HUES64 (cell line): ENCODE measurements around the gene THSD7A.

ENCODE experiments used
- H3K27ac ChIP-seq: 2 replicates; pipeline ENCODE4 v1.7.0; 2013; ENCODE audit warnings: low read depth, low read length, inconsistent platforms
- H3K27me3 ChIP-seq: 2 replicates; pipeline ENCODE4 v1.6.1; 2013; ENCODE audit warnings: mild to moderate bottlenecking, low read length; ENCODE audit not compliant: insufficient read depth
- H3K36me3 ChIP-seq: 2 replicates; pipeline ENCODE4 v1.6.1; 2013; ENCODE audit warnings: mild to moderate bottlenecking, low read length; ENCODE audit not compliant: insufficient read depth
- H3K4me1 ChIP-seq: 2 replicates; pipeline ENCODE4 v1.6.1; 2013; ENCODE audit warnings: mild to moderate bottlenecking, low read length, moderate library complexity; ENCODE audit not compliant: insufficient read depth
- H3K4me3 ChIP-seq: 2 replicates; pipeline ENCODE4 v1.5.1; 2013; ENCODE audit warnings: mild to moderate bottlenecking, low read length, moderate library complexity
- H3K9ac ChIP-seq: 2 replicates; pipeline ENCODE4 v1.6.1; 2013; ENCODE audit warnings: mild to moderate bottlenecking, low read depth, low read length
- H3K9me3 ChIP-seq: 2 replicates; pipeline ENCODE4 v1.6.1; 2013; ENCODE audit warnings: low read depth, low read length; ENCODE audit not compliant: insufficient read depth
- WGBS: fragments of 150-250, 120-280 bp; methylation state at CpG from one replicate; pipeline ENCODE4 v1.1.7; 2013; ENCODE audit warnings: missing lambda C conversion rate; 5-methylcytosine and 5-hydroxymethylcytosine counted together

THSD7A gene

GRCh38 chr7:11665357-11665756 lies 166.6 kb downstream of the THSD7A start:
- Histone ChIP-seq H3K9me3 (no peaks in the 10 kb centered on the region), H3K27ac (no peak overlapping the region), H3K4me1 (peaks cover 4% of the 10 kb centered on the region; the same call in 1 of the 2 replicates), H3K27me3 (no peaks in the 10 kb centered on the region), H3K4me3 (no peak overlapping the region), H3K36me3 (no peaks in the 10 kb centered on the region), H3K9ac (no peak overlapping the region)
- 89% methylated on average over 3 of the region's 3 CpGs for WGBS

DNA sequence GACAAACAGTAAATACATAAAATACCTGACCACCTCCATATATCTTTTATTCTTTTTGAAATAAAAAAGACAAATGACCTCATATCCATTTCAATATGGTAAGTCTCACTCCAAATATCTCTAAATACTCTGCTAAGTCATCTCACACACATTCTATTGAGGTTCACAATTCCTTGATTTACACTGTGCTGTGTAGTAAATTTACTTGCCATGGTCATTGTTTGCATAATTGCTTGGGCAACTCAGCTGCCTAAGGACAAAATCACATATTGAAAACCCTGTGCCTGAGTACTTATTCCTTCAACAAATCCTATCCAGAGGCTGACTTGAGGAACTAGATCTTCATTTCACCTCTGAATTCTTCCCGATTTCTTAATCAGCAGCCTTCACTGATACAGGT lies 176.4 kb downstream of the THSD7A start:
- H3K27me3 ChIP-seq, result no peaks in the 10 kb centered on the region

DNA sequence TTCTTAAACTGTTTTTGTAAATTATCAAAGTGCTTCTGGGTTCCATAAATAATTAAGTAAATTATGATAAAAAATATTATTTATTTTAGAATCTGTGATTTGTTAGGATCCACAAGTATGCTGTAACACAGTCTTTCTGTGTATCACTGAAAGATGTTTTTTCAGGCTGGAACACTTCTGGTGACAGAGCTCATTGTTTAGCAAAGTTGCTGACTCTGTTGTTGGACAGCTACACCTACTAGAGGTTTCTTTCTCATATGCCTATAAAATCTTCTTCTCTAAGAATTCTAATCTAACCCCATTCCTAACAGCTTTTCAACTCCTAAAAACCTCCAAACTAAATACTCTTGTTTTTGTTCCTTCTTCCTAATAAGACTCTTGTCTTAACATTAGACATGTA lies 176.8 kb downstream of the THSD7A start:
- H3K27me3 ChIP-seq, result no peaks in the 10 kb centered on the region
- no peak overlapping the region for H3K9ac ChIP-seq
- H3K27ac ChIP-seq, result no peak overlapping the region
- no peaks in the 10 kb centered on the region for H3K9me3 ChIP-seq
- H3K4me3 ChIP-seq, result no peak overlapping the region
- H3K4me1 ChIP-seq, result no peaks in the 10 kb centered on the region
- H3K36me3 ChIP-seq, result no peaks in the 10 kb centered on the region

More for the DNA sequence above, 176.4 kb downstream of the THSD7A start:
- Histone ChIP-seq H3K4me1 (no peaks in the 10 kb centered on the region), H3K4me3 (no peak overlapping the region), H3K36me3 (no peaks in the 10 kb centered on the region), H3K9ac (no peak overlapping the region), H3K27ac (no peak overlapping the region), H3K9me3 (no peaks in the 10 kb centered on the region)
- WGBS, result 92% methylated on average over 1 of the region's 1 CpG

DNA sequence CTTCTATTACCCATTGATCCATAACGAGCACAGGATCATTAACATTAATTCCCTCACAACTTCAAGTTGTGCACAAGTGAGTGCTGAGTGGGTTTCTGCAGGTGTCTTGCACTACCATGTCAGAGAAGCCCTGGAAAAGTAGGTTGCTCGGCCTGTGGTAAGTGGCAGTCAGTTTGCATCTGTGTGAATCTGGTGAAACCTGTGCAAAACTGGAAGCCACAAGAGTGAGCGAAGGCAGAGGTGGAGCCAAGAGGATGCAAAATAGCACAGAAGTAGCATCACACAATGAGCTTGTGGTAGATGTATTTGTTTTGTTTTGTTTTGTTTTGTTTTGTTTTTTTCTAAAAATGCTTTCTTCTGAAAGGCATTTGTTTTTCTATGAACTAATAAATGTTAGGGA lies 181.5 kb downstream of the THSD7A start:
- Histone ChIP-seq H3K36me3 (no peaks in the 10 kb centered on the region), H3K4me3 (no peak overlapping the region), H3K27me3 (no peaks in the 10 kb centered on the region), H3K4me1 (no peaks in the 10 kb centered on the region), H3K27ac (no peak overlapping the region), H3K9me3 (no peaks in the 10 kb centered on the region), H3K9ac (no peak overlapping the region)
- 94% methylated on average over 3 of the region's 3 CpGs for WGBS

DNA sequence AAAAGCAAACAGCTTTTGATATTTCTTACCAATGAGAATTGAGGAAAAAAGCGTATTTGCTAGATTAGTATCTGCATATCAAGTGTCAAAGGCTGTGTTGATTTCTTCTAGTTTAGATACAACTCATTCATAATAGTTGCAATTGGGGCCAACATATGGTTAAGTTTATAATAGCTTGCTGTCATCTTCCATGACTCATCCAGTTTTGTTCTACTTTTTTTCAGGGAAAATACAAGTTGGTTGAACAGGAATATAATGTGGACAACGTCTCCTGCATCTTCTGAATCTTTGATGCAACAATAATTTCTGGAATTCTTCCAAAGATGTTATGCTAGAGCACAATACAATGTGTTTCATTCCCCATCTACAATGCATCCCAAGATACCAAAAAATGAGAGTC lies 182.0 kb downstream of the THSD7A start:
- Histone ChIP-seq H3K27ac (no peak overlapping the region), H3K4me3 (no peak overlapping the region), H3K4me1 (no peaks in the 10 kb centered on the region), H3K9ac (no peak overlapping the region), H3K36me3 (no peaks in the 10 kb centered on the region), H3K9me3 (no peaks in the 10 kb centered on the region), H3K27me3 (no peaks in the 10 kb centered on the region)
- 97% methylated on average over 2 of the region's 2 CpGs for WGBS

GRCh38 chr7:11648980-11649379 lies 183.0 kb downstream of the THSD7A start:
- Histone ChIP-seq H3K4me3 (no peak overlapping the region), H3K27me3 (no peaks in the 10 kb centered on the region), H3K9ac (no peak overlapping the region), H3K9me3 (no peaks in the 10 kb centered on the region), H3K36me3 (no peaks in the 10 kb centered on the region), H3K4me1 (no peaks in the 10 kb centered on the region), H3K27ac (no peak overlapping the region)

DNA sequence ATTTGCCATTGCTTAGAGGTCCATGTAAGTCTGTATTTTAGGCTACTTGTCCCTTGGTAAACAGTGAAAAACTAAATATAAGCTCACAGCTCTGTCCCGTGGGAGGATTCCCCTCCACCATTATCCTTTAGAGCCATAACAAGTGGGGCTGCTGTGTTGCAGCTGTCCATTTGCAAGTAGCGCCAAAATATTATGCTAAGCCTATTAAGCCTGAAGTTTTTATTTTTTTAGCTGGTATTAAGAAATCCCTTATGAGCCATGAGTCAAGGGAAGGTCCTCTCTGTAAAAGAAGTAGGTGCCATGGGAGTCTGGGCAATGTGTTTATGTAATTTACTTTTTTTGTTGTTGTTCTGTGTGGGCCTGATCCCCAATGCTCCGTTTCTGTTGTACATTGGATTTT lies 183.9 kb downstream of the THSD7A start:
- Histone ChIP-seq H3K4me3 (no peak overlapping the region), H3K4me1 (no peaks in the 10 kb centered on the region), H3K27me3 (no peaks in the 10 kb centered on the region), H3K9me3 (no peaks in the 10 kb centered on the region), H3K36me3 (no peaks in the 10 kb centered on the region), H3K27ac (no peak overlapping the region), H3K9ac (no peak overlapping the region)
- WGBS, result 95% methylated on average over 2 of the region's 3 CpGs

- WGBS, result 95% methylated on average over 2 of the region's 2 CpGs
- Histone ChIP-seq H3K9me3 (no peaks in the 10 kb centered on the region), H3K36me3 (no peaks in the 10 kb centered on the region), H3K27ac (no peak overlapping the region), H3K27me3 (no peaks in the 10 kb centered on the region), H3K4me1 (no peaks in the 10 kb centered on the region), H3K9ac (no peak overlapping the region), H3K4me3 (no peak overlapping the region)
These were observed 189.2 kb downstream of the THSD7A start for GRCh38 chr7:11642841-11643240.

- no peak overlapping the region for H3K9ac ChIP-seq
- H3K27ac ChIP-seq, result no peak overlapping the region
- H3K36me3 ChIP-seq, result no peaks in the 10 kb centered on the region
- H3K27me3 ChIP-seq, result no peaks in the 10 kb centered on the region
- no peaks in the 10 kb centered on the region for H3K9me3 ChIP-seq
- H3K4me3 ChIP-seq, result no peak overlapping the region
- no peaks in the 10 kb centered on the region for H3K4me1 ChIP-seq
These were observed 189.7 kb downstream of the THSD7A start for GRCh38 chr7:11642276-11642675.

DNA sequence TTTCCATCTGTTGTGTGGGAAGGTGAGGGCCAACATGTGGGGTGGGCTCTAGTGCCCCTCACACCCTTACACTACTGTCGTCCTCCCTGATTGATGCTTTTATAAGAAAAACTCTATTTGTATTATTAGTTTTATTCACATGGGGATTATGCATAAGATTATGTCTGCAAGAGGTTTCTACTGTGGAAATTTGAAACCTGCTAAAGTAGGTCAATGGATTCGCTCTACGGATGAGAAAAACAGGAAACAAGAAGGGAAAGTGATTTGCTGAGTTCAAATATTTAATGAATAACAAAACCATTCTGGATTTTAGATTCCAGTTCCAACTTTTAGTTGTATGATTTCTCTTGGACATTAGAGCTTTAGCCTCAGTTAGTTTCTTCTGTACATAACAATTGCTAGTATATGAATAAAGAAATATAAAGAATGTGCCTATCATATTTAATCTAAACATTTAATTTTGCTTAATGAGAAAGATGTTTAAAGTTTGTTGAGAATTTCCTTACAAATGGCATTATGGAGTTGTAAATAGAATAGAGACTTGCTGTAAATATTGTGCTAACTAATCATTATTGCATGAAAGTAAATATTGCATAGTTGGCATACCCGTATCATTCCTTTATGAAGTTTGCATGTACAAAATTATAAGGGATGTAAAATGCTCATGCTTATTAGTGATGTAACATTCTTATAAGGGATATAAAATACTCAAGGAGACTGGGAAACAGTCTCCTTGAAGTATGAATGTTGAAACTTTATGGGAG lies 193.8 kb downstream of the THSD7A start:
- no peaks in the 10 kb centered on the region for H3K9me3 ChIP-seq
- H3K27me3 ChIP-seq, result no peaks in the 10 kb centered on the region
- H3K36me3 ChIP-seq, result no peaks in the 10 kb centered on the region
- WGBS, result 98% methylated on average over 2 of the region's 4 CpGs
- H3K9ac ChIP-seq, result no peak overlapping the region
- H3K4me3 ChIP-seq, result no peak overlapping the region
- H3K27ac ChIP-seq, result no peak overlapping the region
- H3K4me1 ChIP-seq, result no peaks in the 10 kb centered on the region

- Histone ChIP-seq H3K9me3 (no peaks in the 10 kb centered on the region), H3K9ac (no peak overlapping the region), H3K4me3 (no peak overlapping the region), H3K36me3 (no peaks in the 10 kb centered on the region), H3K27ac (no peak overlapping the region), H3K4me1 (no peaks in the 10 kb centered on the region), H3K27me3 (no peaks in the 10 kb centered on the region)
- 96% methylated on average over 19 of the region's 19 CpGs for WGBS
These were observed 195.7 kb downstream of the THSD7A start for GRCh38 chr7:11636274-11636673.

DNA sequence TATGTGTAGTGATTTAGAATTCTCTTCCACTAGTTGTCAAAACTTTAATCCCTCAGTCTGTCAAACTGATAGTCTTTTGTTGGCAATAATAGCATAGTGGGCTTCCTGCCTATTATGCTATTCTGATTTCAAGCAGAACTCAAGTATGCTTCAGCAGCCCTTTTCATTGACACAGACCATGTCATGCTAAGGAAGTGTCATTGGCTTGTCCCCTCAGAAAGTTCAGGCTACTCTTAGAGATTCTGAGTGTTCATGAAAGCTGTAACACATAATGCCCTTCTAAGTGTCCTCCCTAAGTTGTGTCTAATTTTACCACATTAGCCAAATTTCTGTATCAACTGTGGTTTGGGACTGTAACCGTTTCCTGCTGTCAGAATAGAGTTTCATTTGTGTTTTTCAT lies 198.7 kb downstream of the THSD7A start:
- H3K9ac ChIP-seq, result no peak overlapping the region
- H3K9me3 ChIP-seq, result no peaks in the 10 kb centered on the region
- H3K4me1 ChIP-seq, result no peaks in the 10 kb centered on the region
- H3K27me3 ChIP-seq, result no peaks in the 10 kb centered on the region
- no CpG with 5 or more reads among the region's 1 CpG for WGBS
- H3K4me3 ChIP-seq, result no peak overlapping the region
- H3K27ac ChIP-seq, result no peak overlapping the region
- no peaks in the 10 kb centered on the region for H3K36me3 ChIP-seq
